ENCODE data around the gene GMEB2.
"Not testable (repeated sequence)": the region's sequence is repeated elsewhere in the genome, so short reads cannot be mapped to it uniquely, and the experiment has no call there.

GMEB2 gene

DNA sequence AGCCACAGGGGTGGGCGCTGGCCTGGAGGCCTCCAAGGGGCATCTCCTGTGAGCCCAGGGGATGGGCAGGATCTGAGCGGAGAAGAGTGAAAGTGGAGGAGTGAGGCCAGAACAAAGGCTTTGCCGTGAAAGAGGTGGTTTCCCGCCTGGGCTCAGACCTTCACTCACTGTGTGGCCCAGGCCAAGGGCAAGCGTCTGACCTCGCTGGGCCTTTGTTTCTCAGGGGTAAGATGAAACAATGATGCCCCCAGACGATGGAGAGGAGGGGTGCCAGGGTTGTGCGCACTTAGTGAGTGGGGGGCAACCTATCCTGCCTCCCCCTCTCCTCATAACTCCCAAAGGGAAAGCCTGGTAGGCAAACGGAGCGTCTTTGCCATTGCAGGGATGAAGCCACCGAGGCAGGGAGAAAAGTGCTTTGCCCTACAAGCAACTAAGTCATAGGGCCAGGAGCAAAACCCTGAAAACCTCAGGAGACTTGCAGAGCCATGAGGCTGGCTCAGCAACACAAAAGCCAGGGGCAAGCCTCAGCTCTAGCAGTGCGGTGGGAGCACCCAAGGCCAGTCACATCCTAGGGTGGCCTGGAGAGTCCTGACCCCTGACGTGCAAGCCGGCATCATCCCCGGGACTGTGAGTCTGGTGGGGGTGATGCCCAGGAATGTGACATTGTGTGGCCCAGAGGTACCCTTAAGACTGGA is 27.2 kb upstream of the GMEB2 start:
- no peak overlapping the region for H3K27ac ChIP-seq
- H3K4me3 ChIP-seq (IDR thresholded peaks at IDR 0.05; ENCODE audit: insufficient read depth, low read depth, low read length), result no peak overlapping the region
- no peaks in the 10 kb centered on the region for H3K4me1 ChIP-seq (ENCODE audit: low read depth, poor library complexity, severe bottlenecking)
- peaks cover 54% of the 10 kb centered on the region for H3K27me3 ChIP-seq (ENCODE audit: insufficient read depth, low read depth)
- TF ChIP-seq, protein P1, sequence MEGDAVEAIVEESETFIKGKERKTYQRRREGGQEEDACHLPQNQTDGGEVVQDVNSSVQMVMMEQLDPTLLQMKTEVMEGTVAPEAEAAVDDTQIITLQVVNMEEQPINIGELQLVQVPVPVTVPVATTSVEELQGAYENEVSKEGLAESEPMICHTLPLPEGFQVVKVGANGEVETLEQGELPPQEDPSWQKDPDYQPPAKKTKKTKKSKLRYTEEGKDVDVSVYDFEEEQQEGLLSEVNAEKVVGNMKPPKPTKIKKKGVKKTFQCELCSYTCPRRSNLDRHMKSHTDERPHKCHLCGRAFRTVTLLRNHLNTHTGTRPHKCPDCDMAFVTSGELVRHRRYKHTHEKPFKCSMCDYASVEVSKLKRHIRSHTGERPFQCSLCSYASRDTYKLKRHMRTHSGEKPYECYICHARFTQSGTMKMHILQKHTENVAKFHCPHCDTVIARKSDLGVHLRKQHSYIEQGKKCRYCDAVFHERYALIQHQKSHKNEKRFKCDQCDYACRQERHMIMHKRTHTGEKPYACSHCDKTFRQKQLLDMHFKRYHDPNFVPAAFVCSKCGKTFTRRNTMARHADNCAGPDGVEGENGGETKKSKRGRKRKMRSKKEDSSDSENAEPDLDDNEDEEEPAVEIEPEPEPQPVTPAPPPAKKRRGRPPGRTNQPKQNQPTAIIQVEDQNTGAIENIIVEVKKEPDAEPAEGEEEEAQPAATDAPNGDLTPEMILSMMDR (conservative IDR thresholded peaks at IDR 0.05; ENCODE audit: low read depth, low read length), result no peak
- no peak overlapping the region for H2AFZ ChIP-seq (ENCODE audit: low read depth)
- no peaks in the 10 kb centered on the region for H4K20me1 ChIP-seq (ENCODE audit: insufficient read depth)
- H3K79me2 ChIP-seq (ENCODE audit: insufficient read depth, low read depth), result no peaks in the 10 kb centered on the region; the same call in 1 of the 2 replicates
- no peaks in the 10 kb centered on the region for H3K36me3 ChIP-seq (ENCODE audit: insufficient read depth)
- no peak overlapping the region for H3K9ac ChIP-seq
- no peak overlapping the region; the same call in 1 of the 2 replicates for H3K4me2 ChIP-seq

DNA sequence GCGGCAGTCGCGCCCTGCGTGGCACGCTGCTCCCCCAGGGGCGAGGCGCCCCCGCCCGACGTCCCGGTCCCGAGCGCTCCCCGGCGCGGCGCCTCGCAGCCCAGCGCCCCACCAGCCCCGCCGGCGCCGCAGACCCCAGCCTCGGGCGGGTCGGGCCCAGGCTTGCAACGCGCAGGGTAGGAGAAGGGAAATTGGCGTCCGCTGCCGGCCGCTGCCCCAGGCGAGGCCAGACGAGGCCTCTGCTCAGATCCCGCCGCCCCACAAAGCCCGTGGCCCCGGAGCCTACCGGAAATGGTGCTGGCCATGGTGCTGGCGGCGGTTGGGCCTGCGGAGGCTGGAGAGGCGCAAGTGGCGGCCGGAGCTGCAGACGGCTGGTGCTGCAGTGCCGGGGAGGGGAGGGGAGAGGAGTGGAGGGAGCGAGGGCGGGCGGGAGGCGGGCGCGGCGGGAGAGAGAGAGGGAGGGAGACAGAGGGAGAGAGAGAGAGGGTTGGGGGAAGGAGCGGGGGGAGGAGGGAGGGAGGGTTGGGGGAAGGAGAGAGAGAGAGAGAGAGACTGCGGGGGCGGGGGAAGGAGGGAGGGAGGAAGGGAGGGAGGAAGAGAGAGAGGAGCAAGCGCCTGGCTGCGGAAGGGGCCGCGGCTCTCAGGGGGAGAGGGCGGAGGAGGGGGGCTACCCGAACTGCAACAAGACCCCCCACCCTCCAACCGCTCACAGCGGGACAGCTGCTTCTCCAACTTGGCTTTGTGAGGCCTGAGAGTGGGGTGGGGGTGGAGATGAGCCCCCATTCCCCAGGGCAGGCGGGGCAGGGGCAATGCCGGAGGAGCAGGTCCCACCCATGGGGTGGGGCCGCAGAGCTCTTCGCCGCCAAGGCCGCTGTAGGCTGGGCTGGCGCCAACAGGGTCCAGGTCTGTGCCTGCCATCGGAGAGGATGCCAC is 26.4 kb upstream of the GMEB2 start, which contains the start of gene STMN3:
TSS of gene STMN3 (minus strand) at position 384 of the 933 bp plus-strand sequence. CDS start at position 305, 79 bp downstream.
- no peaks in the 10 kb centered on the region for H3K36me3 ChIP-seq (ENCODE audit: insufficient read depth)
- H3K4me3 ChIP-seq (IDR thresholded peaks at IDR 0.05; ENCODE audit: insufficient read depth, low read depth, low read length), result no peak within 1 kb of the TSS
- peaks cover 62% of the 10 kb centered on the region for H3K27me3 ChIP-seq (ENCODE audit: insufficient read depth, low read depth)
- H3K27ac ChIP-seq, result no peak within 1 kb of the TSS
- no peaks in the 10 kb centered on the region for H4K20me1 ChIP-seq (ENCODE audit: insufficient read depth)
- H2AFZ ChIP-seq (ENCODE audit: low read depth), result no peak within 1 kb of the TSS
- no peak within 1 kb of the TSS for H3K9ac ChIP-seq
- H3K79me2 ChIP-seq (ENCODE audit: insufficient read depth, low read depth), result no peaks in the 10 kb centered on the region
- peak within 1 kb of the TSS; percentile 45; the same call in 1 of the 2 replicates for H3K4me2 ChIP-seq
- no peaks in the 10 kb centered on the region for H3K4me1 ChIP-seq (ENCODE audit: low read depth, poor library complexity, severe bottlenecking)
- TF ChIP-seq, protein P1 (conservative IDR thresholded peaks at IDR 0.05; ENCODE audit: low read depth, low read length), result no peak

DNA sequence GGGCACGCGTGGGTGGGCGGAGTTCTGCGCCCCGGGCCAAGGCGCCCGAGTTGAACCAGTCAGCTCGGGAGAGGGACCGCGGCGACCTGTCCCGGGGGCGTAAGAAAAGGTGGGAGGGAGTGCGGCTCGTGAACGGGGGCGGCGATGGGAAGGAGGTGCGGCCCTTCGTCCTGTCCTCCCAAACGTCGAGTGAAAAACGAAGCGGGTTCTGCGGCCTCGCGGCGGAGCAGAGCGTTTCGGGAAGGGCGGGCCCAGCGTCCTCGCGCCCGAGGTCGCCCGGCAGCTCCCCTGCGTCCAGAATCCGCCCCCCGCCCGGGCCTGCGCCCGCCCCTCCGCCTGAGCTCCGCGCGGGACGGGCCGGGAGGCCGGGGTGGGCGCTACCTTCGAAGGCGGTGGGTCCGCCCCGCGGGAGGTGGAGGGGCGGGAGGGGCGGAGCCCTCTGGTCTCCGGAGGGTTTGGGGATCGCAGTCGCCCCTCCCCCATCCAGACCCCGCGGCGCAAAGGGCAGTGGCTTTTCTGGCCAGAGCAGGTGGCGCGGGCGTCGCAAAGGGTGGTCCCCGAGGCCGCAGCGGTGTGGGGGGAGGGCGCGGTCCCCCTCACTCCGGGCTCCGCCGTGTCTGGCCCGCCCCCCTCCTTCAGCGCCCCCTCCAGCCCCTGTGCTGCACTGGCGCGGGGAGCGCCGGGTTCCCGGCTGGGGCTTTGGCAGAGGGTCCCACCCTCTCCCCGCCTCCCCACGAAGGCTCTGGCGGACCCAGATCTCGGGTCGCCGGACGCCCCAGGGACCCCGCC is 25.5 kb upstream of the GMEB2 start:
- Histone ChIP-seq H2AFZ (ENCODE audit: low read depth) (no peak overlapping the region), H3K4me1 (ENCODE audit: low read depth, poor library complexity, severe bottlenecking) (no peaks in the 10 kb centered on the region), H3K36me3 (ENCODE audit: insufficient read depth) (no peaks in the 10 kb centered on the region), H3K79me2 (ENCODE audit: insufficient read depth, low read depth) (no peaks in the 10 kb centered on the region), H3K4me2 (no peak overlapping the region), H3K27me3 (ENCODE audit: insufficient read depth, low read depth) (peaks cover 70% of the 10 kb centered on the region), H3K4me3 (IDR thresholded peaks at IDR 0.05; ENCODE audit: insufficient read depth, low read depth, low read length) (no peak overlapping the region), H3K9ac (no peak overlapping the region), H3K27ac (no peak overlapping the region), H4K20me1 (ENCODE audit: insufficient read depth) (no peaks in the 10 kb centered on the region)
- TF ChIP-seq, protein P1 (conservative IDR thresholded peaks at IDR 0.05; ENCODE audit: low read depth, low read length), result no peak

DNA sequence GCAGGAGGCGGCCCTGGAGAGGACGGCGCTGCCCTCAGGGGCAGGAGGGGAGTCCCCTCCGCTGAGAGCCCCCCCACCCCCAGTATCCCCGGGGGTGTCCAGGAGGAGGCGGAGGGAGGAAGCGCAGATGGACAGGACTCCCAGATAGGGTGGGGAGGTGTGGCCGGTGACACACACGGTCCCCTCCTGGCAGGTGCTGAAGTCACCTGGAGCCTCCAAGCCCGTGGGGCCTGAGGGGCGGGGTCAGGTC is 25.0 kb upstream of the GMEB2 start:
- Histone ChIP-seq H3K36me3 (ENCODE audit: insufficient read depth) (no peaks in the 10 kb centered on the region), H3K4me2 (no peak overlapping the region), H4K20me1 (ENCODE audit: insufficient read depth) (no peaks in the 10 kb centered on the region), H3K79me2 (ENCODE audit: insufficient read depth, low read depth) (no peaks in the 10 kb centered on the region), H2AFZ (ENCODE audit: low read depth) (no peak overlapping the region), H3K4me1 (ENCODE audit: low read depth, poor library complexity, severe bottlenecking) (no peaks in the 10 kb centered on the region), H3K9ac (no peak overlapping the region), H3K4me3 (IDR thresholded peaks at IDR 0.05; ENCODE audit: insufficient read depth, low read depth, low read length) (no peak overlapping the region), H3K27ac (no peak overlapping the region), H3K27me3 (ENCODE audit: insufficient read depth, low read depth) (peaks cover 70% of the 10 kb centered on the region)
- TF ChIP-seq, protein P1 (conservative IDR thresholded peaks at IDR 0.05; ENCODE audit: low read depth, low read length), result no peak

DNA sequence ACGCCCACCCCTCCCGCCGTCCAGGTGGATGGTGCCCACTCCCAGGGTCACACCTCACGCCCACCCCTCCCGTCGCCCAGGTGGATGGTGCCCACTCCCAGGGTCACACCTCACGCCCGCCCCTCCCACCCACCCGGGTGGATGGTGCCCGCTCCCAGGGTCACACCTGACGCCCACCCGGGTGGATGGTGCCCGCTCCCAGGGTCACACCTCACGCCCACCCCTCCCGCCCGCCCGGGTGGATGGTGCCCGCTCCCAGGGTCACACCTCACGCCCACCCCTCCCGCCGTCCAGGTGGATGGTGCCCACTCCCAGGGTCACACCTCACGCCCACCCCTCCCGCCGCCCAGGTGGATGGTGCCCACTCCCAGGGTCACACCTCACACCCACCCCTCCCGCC is 23.6 kb upstream of the GMEB2 start:
- not testable (repeated sequence) for H4K20me1 ChIP-seq (ENCODE audit: insufficient read depth); H2AFZ ChIP-seq (ENCODE audit: low read depth); H3K4me3 ChIP-seq (IDR thresholded peaks at IDR 0.05; ENCODE audit: insufficient read depth, low read depth, low read length); H3K36me3 ChIP-seq (ENCODE audit: insufficient read depth); H3K79me2 ChIP-seq (ENCODE audit: insufficient read depth, low read depth); H3K4me1 ChIP-seq (ENCODE audit: low read depth, poor library complexity, severe bottlenecking); H3K4me2 ChIP-seq; H3K9ac ChIP-seq; H3K27ac ChIP-seq
- peaks cover 64% of the 10 kb centered on the region for H3K27me3 ChIP-seq (ENCODE audit: insufficient read depth, low read depth)

Data from KMS-11 (cell line).